ENCODE data around the gene RIC3.

Gene RIC3

DNA sequence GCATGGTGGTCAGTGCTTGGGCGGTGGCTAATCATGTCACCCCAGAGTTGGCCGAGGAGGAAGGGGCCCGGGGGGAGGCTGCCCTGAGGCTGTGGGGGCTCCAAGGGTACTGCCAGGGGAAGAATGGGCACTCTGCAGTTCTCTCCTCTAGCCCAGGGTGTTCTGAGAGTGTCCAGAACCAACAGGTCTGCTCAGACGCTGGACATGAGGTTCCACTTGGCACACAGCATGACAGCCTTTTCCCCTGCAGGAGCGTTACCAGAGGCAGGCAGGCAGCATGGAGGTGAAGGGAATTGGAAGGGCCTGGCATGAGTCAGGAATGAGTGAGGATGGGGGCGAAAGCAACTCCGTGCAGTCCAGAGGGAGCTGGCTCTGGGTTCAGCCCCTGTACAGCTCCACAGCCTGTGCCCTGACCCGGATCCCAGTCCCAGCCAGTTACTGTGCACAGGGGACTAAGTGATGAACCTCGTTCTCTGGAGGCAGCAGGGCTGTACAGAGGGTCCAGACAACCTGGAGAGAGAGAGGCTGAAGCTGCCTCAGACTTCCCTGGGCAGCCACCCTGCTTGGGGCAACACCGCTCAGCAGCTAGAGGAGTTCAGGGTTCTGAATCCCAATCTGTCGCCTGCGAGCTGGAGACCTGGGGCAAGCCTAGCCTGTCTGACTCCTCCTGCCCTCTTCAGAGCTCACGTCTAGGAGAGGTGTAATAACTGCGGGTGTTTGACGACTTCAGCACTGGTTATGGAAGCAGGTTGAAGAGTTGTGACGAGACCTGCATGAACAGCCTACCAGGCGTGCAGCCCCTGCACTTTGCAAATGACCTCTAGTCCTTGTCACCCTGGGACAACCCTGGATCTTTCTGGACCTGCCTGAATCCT lies 102.6 kb downstream of the RIC3 start:
- no peak for DNase-seq

DNA sequence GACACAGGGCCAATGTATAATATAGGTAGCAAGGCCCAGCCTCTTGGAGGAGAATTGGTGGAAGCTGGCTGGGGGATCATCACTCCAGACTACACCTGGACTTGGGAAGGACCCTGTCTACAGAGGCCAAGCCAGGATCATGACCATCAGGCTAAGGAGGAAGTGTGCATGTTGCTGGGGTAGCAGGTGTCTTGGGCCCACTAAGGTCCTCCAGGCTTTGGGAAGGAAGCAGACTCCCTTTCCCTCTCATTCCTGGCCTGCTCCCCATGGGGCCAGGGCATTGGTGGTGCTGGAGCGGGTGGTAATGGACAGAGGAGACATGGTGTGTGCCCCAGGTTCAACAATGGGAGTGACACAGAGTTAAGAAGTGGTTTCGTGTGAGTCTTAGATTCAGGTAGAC lies 103.8 kb downstream of the RIC3 start:
- DNase-seq, result no peak

DNA sequence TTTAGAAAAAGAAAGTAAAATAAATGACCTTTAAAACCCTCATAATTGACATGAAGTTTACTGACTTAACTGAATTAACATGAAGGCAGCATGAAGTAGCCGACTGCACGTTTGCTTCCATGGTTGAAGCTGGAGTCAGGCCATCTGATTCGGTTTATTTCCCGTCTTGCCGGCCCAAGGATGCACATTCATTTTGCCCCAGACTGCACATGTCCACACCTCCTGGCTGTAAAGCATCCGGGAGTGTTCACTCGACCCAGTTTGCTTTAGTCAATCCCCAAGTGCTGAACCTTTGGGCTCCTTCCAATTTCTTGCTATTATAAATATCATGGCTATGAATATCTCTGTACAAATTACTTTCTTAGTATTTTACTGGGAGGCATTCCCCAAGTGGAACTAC lies 105.5 kb downstream of the RIC3 start:
- no peak for DNase-seq

DNA sequence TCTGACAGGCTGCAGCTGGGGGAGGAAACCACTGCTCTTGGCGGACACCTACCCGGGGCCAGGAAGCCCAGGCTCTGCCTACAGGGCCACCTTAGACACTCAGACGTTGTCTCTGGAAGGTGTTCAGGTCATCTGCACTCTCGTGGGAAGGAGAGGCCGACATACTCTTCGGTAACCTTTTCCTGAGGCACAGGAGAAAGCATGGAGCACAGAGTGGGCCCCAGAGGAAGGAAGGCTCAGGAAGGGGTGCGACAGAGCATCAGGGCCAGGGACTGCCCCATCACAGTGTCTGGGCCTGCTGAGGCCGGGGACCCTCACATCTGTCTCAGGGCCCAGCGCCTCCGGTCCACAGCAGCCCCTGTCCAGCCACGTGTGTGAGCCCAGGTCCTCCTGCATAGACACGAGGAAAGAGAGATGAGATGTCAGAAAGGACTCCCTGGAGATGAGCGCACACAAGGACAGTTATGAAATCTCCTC lies 106.0 kb downstream of the RIC3 start:
- DNase-seq, result no peak

DNA sequence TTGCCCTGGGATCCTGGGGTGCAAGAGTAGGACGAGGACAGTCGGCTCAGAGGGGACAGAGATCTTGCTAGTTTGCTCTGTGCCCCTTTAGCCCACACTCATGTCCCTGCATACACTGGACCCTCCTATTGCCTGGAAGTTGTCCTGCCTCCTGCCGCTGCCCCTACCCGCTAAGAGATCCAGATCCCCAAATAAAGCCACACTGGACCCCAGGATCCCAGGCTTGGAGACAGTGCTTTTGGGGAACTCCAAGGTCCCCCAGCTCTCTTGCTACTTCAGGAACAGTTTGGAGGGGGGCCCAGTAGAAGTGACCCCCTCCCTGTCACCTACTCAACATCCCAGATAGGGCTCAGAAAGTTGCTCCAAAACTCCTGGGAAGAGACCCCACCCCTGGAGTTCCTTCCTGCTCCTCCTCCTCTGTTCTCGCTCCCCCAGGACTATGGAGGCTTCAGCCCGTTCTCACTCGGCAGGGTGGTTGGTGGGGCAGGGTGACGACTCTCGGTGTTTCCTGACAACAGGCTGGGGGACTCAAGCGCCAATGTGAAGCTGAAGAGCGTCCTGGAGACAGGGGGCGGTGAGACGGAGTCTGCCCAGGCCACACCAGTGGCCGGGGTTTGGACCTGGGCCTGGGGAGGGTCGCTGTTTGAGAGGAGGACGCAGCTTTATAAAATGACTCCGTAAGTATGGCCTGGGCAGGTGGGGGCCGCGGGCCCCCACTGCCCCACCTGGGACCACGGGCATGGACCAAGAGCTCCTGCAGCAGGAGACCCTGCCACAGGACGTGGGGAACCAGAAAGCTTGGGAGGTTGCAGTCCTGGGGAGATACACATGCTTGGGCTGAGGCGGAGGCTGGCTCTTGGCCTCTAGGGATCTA lies 107.0 kb downstream of the RIC3 start:
- DNase-seq, result no peak

DNA sequence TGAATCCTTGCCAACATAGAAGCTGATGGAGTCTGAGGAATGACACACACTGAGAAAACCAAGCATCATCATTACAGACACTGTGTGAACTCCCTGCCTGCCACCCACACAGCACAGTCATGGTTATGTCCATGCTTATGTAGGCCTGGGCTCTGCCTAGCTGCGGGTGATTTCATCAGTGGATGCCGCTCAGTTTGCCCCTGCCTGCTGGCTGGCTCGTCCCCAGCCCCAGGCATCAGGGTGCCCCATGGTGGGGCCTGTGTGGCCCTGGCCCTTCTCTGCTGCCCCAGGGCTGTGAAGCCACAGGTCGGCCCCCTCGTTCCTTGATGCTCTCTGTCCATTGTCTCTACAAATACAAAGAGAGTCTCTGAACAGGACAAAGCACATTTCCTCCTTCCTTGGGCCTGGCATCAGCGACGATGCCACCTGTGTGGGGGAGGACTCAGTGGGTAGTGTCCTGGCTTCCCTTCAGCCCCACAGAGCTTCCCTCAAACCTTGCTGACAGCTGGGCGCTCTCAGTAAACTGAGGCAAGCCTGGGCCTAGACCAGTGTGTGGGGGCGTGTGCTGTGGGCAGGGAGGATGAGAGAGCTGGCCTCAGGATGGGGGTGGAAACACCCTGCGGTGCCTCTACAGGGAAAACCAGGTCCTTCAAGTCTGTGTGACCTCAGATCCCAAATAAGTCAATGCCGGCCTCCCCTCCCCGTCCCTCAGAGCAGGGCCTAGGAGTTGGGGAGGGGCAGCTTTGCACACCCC lies 107.8 kb downstream of the RIC3 start:
- DNase-seq, result no peak

DNA sequence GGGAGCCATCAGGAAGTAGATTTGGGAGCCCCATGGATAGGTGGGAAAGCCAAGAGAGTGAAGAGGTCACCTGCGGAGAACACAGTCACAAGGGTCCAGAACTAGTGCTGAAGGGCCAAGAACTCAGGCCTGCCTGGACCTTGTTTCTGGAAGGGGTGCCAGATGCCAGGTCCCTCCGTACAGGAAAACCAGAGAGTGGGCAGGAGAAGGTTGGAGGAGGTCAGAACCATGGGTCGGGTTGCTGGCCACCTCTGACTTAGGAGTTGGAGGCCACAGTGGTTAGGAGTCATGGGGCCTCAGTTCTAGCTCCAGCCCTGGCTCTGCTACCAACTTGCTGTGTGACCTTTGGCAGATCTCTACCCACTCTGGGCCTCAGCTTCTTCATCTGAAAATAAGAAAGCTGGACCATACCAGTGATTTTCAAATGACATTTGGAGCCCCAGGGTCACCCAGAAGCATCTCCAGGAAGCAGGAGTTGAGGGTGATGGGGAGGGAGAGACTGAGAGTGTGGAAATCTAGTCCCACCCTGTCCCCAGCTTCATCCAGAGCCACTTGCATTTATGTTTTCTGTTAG lies 108.6 kb downstream of the RIC3 start:
- no peak for DNase-seq

DNA sequence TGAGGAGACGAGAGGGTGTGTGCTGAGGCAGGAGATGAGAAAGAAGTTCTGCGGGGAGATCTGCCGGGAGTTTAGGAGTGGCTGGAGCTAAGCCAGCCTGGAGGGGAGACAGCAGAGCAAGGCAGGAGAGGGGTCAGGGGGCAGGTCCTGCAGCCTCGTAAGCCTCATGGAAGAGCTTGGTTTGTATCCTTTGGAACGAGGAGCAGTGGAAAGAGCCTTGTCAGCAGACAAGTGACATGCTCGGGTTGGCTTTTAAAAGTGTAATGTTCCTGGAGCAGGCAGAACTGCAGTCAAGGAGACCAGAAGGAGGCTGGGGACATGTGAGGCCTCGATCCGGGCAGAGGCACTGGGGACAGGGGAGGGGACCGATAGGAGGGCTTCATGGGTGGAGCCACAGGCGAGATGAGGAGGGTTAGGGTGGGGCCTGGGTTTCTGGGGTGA lies 109.2 kb downstream of the RIC3 start:
- no peak for DNase-seq

DNA sequence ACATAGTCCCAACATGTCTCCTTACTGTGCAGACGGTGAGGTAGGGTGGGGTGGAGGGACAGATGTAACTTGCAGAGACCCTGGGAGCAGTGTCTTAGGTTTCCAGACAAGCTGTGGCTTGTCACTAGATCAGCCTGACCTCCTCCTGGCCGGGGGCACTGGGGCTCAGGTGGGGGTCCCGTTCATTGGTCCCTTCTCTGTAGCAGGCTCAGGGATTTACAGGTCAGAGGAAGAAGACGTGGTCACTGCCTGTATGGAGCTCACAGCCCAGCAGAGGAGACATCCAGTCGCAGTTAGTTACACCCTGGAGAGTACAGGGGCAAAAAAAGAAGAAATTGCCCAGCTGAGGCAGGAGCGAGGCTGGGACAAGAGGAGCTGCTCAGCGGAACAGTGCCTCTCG lies 109.8 kb downstream of the RIC3 start:
- DNase-seq, result no peak

DNA sequence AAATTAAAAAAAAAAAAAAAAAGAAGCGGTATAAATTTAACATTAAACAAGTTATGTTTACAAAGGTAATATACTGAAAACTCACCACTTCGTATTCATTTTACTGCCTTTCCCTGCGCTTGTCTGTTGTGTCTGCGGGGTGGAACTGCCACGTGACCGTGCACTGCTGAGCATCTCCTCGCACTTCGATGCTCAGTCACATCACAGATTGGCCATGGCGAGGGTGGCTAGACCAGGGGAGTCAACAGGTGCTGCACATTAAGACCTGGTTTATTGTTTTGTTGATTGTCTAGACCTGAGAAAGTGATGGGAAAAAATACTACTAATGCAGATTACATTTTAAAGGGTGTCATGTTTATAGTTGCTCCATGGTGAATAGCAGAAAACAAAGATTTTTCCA lies 110.6 kb downstream of the RIC3 start:
- DNase-seq, result no peak

DNA sequence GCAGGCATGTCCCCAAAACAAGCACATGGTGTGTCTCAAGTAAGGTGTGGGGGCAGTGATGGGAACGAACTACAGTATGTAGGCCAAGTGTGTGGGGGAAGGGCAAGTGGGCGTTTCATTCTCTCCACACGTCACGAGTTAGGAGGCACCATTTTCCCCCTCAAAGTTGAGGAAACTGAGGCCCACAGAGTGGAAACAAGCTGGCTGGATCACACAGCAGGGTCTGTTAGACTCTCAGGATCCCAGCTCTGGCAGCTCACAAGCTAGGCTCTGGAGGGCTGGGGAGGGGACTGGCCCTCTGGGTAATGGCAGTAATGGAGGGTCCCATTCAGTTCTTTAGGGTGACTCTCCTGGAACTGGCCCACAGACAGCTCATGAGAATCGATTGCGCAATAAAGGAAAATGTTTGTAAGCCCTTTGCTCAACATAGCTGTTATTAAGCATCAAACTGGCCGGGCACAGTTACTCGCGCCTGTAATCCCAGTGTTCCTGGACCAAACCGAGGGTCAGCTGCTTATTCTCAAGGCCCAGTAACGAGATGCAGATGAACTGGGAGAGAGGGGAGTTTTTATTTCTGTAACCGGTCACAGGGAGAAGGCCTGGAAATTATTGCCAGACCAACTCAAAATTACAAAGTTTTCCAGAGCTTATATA lies 111.9 kb downstream of the RIC3 start:
- DNase-seq, result no peak

All from stimulated activated CD4-positive, alpha-beta T cell treated with anti-CD3 and anti-CD28 coated beads, Interleukin-1b, Interleukin-23, amount 100 ng/mL, for 48 hours (primary cell).